ENCODE data around the gene TAF11L10. TPM values are rescaled to one million over a fixed set of nuclear protein-coding genes. Genes with fewer than 3 reads are reported as not detected.
"Not testable (repeated sequence)": the region's sequence is repeated elsewhere in the genome, so short reads cannot be mapped to it uniquely, and the experiment has no call there.

Gene TAF11L10
- total and polyA plus RNA-seq, 2 of the 4 experiments (the other 2 are of a cell fraction): not detected

GRCh38 chr5:17594255-17594654, 3.4 kb downstream of the TAF11L10 start, which contains the start of gene TAF11L9:
TSS of gene TAF11L9 (minus strand) at chr5:17594394.
- intact Hi-C loops (cut with micrococcal nuclease); H3K56ac ChIP-seq (ENCODE audit: extremely low read depth, insufficient read depth, low read length); H4K20me1 ChIP-seq (ENCODE audit: insufficient read depth, low read length); H3K9ac ChIP-seq (ENCODE audit: low read depth, low read length); H2AFZ ChIP-seq (replicated peaks; ENCODE audit: low read length, poor library complexity); H2BK5ac ChIP-seq (ENCODE audit: low read depth, low read length, poor library complexity, severe bottlenecking); H3K36me3 ChIP-seq (ENCODE audit: control insufficient read depth, insufficient read depth, low read length); H3K23ac ChIP-seq (ENCODE audit: low read depth, low read length); dilution Hi-C loops (cut with HindIII; ENCODE audit: low sequenced_read_pairs, unreplicated experiment); H3K79me1 ChIP-seq (ENCODE audit: low read depth in 1 of 2, low read length in 2 of 2); CTCF ChIA-PET; H2BK15ac ChIP-seq (ENCODE audit: low read depth, low read length); H2BK20ac ChIP-seq (ENCODE audit: low read depth, low read length); H3K4me1 ChIP-seq (ENCODE audit: control insufficient read depth, insufficient read depth, low read length); BruUV-seq (replicated peaks); ATAC-seq (ENCODE audit: low read depth); H2BK120ac ChIP-seq (ENCODE audit: low read depth, low read length); H3K27ac ChIP-seq (ENCODE audit: insufficient read depth, low read length); H3K4me3 ChIP-seq (ENCODE audit: insufficient read depth, low read depth, low read length); DNase-seq; H3K4ac ChIP-seq (ENCODE audit: low read depth, low read length); H3K9me3 ChIP-seq (ENCODE audit: control insufficient read depth, insufficient read depth, low read length); H4K91ac ChIP-seq (ENCODE audit: insufficient read depth, low read depth, low read length); H2AK9ac ChIP-seq (replicated peaks; ENCODE audit: low read depth, low read length, poor library complexity); H4K5ac ChIP-seq (ENCODE audit: low read depth, low read length); H4K8ac ChIP-seq (ENCODE audit: low read depth in 2 of 2, low read length in 2 of 2); in situ Hi-C loops (cut with MboI; ENCODE audit: low sequenced_read_pairs); H3K18ac ChIP-seq (ENCODE audit: low read depth, low read length); H2AK5ac ChIP-seq (ENCODE audit: low read depth, low read length); H3K14ac ChIP-seq (replicated peaks; ENCODE audit: low read depth, low read length); POLR2A ChIA-PET (ENCODE audit: unreplicated experiment); H3K9me1 ChIP-seq (ENCODE audit: insufficient read depth, low read length); H3K4me2 ChIP-seq (ENCODE audit: low read depth, low read length); H3K27me3 ChIP-seq (ENCODE audit: control insufficient read depth, insufficient read depth, low read length): not testable (repeated sequence)
- no CpG with 5 or more reads among the region's 15 CpGs for WGBS, 2 experiments (ENCODE audit: extremely low coverage in 2 of 2, insufficient read length in 1 of 2)

- H3K9me3 ChIP-seq (ENCODE audit: control insufficient read depth, insufficient read depth, low read length); H3K4me3 ChIP-seq (ENCODE audit: insufficient read depth, low read depth, low read length); H4K8ac ChIP-seq (ENCODE audit: low read depth in 2 of 2, low read length in 2 of 2); ATAC-seq (ENCODE audit: low read depth); H2AK9ac ChIP-seq (replicated peaks; ENCODE audit: low read depth, low read length, poor library complexity); H2BK15ac ChIP-seq (ENCODE audit: low read depth, low read length); H3K27ac ChIP-seq (ENCODE audit: insufficient read depth, low read length); POLR2A ChIA-PET (ENCODE audit: unreplicated experiment); H2BK120ac ChIP-seq (ENCODE audit: low read depth, low read length); H3K9ac ChIP-seq (ENCODE audit: low read depth, low read length); H3K14ac ChIP-seq (replicated peaks; ENCODE audit: low read depth, low read length); BruUV-seq (replicated peaks); H4K20me1 ChIP-seq (ENCODE audit: insufficient read depth, low read length); H3K18ac ChIP-seq (ENCODE audit: low read depth, low read length); in situ Hi-C loops (cut with MboI; ENCODE audit: low sequenced_read_pairs); H2BK20ac ChIP-seq (ENCODE audit: low read depth, low read length); H3K9me1 ChIP-seq (ENCODE audit: insufficient read depth, low read length); H3K23ac ChIP-seq (ENCODE audit: low read depth, low read length); H3K56ac ChIP-seq (ENCODE audit: extremely low read depth, insufficient read depth, low read length); H4K91ac ChIP-seq (ENCODE audit: insufficient read depth, low read depth, low read length); dilution Hi-C loops (cut with HindIII; ENCODE audit: low sequenced_read_pairs, unreplicated experiment); DNase-seq; H3K4me2 ChIP-seq (ENCODE audit: low read depth, low read length); H2BK5ac ChIP-seq (ENCODE audit: low read depth, low read length, poor library complexity, severe bottlenecking); H2AFZ ChIP-seq (replicated peaks; ENCODE audit: low read length, poor library complexity); intact Hi-C loops (cut with micrococcal nuclease); H3K36me3 ChIP-seq (ENCODE audit: control insufficient read depth, insufficient read depth, low read length); H3K4ac ChIP-seq (ENCODE audit: low read depth, low read length); H4K5ac ChIP-seq (ENCODE audit: low read depth, low read length); H3K79me1 ChIP-seq (ENCODE audit: low read depth in 1 of 2, low read length in 2 of 2); CTCF ChIA-PET; H3K4me1 ChIP-seq (ENCODE audit: control insufficient read depth, insufficient read depth, low read length); H3K27me3 ChIP-seq (ENCODE audit: control insufficient read depth, insufficient read depth, low read length); H2AK5ac ChIP-seq (ENCODE audit: low read depth, low read length): not testable (repeated sequence)
- no CpG with 5 or more reads among the region's 16 CpGs for WGBS, 2 experiments (ENCODE audit: extremely low coverage in 2 of 2, insufficient read length in 1 of 2)
These were observed 6.8 kb downstream of the TAF11L10 start, which contains the start of gene TAF11L8 for GRCh38 chr5:17590860-17591259. TSS of gene TAF11L8 (minus strand) at chr5:17590960.
